Right lobe of liver (tissue), 6 donors: ENCODE measurements around the gene PRDM16. TPM values are rescaled to one million over a fixed set of nuclear protein-coding genes. Genes with fewer than 3 reads are reported as not detected.

Experiments
- ATAC-seq, 4 donors: fragments of 200-7000 bp; cut with Tn5 transposase; one replicate each; pipeline ENCODE4 v1.9.1; 2020; ENCODE audit warnings: mild to moderate bottlenecking in 4 of 4, moderate library complexity in 4 of 4
- DNase-seq, 3 donors: peaks; one replicate each; pipeline ENCODE4 v3.0.0-alpha.2; 2020
- H3K27ac ChIP-seq, 3 donors: fragments of 200-600 bp; one replicate each; pipeline ENCODE4 v1.8.0; 2022
- H3K27me3 ChIP-seq, 2 donors: fragments of 200-600 bp; one replicate each; pipeline ENCODE4 v1.8.0; 2022
- H3K36me3 ChIP-seq, 4 donors: fragments of 200-600 bp; sonication (generic) in 1 of 4; one replicate each; pipeline versions ENCODE4 v1.5.1 to v1.8.0; 2017 to 2022; ENCODE audit warnings: control low read depth in 1 of 4
- H3K4me1 ChIP-seq, 4 donors: fragments of 200-600 bp; sonication (generic) in 1 of 4; one replicate each; pipeline versions ENCODE4 v1.5.1 to v1.8.0; 2017 to 2022; ENCODE audit warnings: control low read depth in 1 of 4
- H3K4me3 ChIP-seq, 3 donors: fragments of 200-600 bp; one replicate each; pipeline ENCODE4 v1.8.0; 2022
- H3K9me3 ChIP-seq, 4 donors: fragments of 200-600 bp; sonication (generic) in 1 of 4; one replicate each; pipeline versions ENCODE4 v1.5.1 to v1.8.0; 2017 to 2022; ENCODE audit warnings: control low read depth in 1 of 4
- CTCF ChIP-seq, 4 donors: fragments of 200-600 bp in 3 of 4; fragments of 450-650 bp in 1 of 4; IDR thresholded peaks; one replicate each; pipeline versions ENCODE4 v1.5.1 to v1.8.0; 2016 to 2022; ENCODE audit warnings: antibody characterized with exemption in 4 of 4, mild to moderate bottlenecking in 2 of 4
- POLR2A ChIP-seq: fragments of 450-650 bp; IDR thresholded peaks from one replicate; pipeline ENCODE4 v1.6.1; 2017; ENCODE audit warnings: antibody characterized with exemption, mild to moderate bottlenecking
- WGBS: methylation state at CpG from one replicate; pipeline ENCODE4 v1.1.6; 2018; ENCODE audit warnings: low coverage, low lambda C conversion rate; ENCODE audit not compliant: insufficient coverage; ENCODE audit errors: missing lambda C conversion rate; 5-methylcytosine and 5-hydroxymethylcytosine counted together
- intact Hi-C, 2 donors: fragments of 100-400 bp; cut with DNase I; formaldehyde crosslinking; loops; one replicate each; pipeline versions ENCODE4 v1.11.2 to v1.14.1; 2022
- total RNA-seq, 6 experiments: library from RNA; depleted of rRNA in 2 of 6; stranded (reverse); fragments of >200 nt in 2 of 6; fragmentation: NEBNext Ultra II Directional in 3 of 6; extraction: Animal tissue kit (Norgen Biotek cat#: 25700) in 3 of 6; gene quantifications; one replicate each; pipeline versions ENCODE4 v1.1.0 to v1.2.4, GENCODE V29; 2016 to 2023
- donor health status: DM: no; HTN: yes; CAD: no.
- donor health status: DM: no; HTN: no; CAD: no.
- donor health status: DM: no; HTN: no; CAD: no.
- donor health status: DM: no; HTN: yes; CAD: no.
- donor health status: DM: no; HTN: yes; CAD: no.

Gene PRDM16
- total RNA-seq, 6 experiments from 2014 or later: 0.06 to 0.75 (median 0.28) TPM

- Histone ChIP-seq H3K36me3 (no peaks in the 10 kb centered on the region), H3K27ac (no peak overlapping the region), H3K9me3 (no peaks in the 10 kb centered on the region), H3K4me3 (no peak overlapping the region), H3K27me3 (no peaks in the 10 kb centered on the region), H3K4me1 (no peaks in the 10 kb centered on the region)
- 25% methylated on average over 1 of the region's 11 CpGs for WGBS
- intact Hi-C loops: no loop called here
- ATAC-seq (no peak), DNase-seq (no peak)
- TF ChIP-seq CTCF (IDR thresholded peaks at IDR 0.05) (no peak), POLR2A (no peak)
Observed at GRCh38 chr1:3363023-3363422, 294.0 kb downstream of the PRDM16 start.

GRCh38 chr1:3363756-3364155 is 294.8 kb downstream of the PRDM16 start:
- intact Hi-C loops: no loop called here
- no peak for ATAC-seq
- Histone ChIP-seq H3K27ac (no peak overlapping the region), H3K4me1 (no peaks in the 10 kb centered on the region), H3K4me3 (no peak overlapping the region), H3K36me3 (no peaks in the 10 kb centered on the region), H3K9me3 (no peaks in the 10 kb centered on the region), H3K27me3 (no peaks in the 10 kb centered on the region)
- no peak for DNase-seq
- WGBS: 80% methylated on average over 7 of the region's 16 CpGs
- TF ChIP-seq CTCF (IDR thresholded peaks at IDR 0.05): no peak
- no peak for TF ChIP-seq POLR2A

GRCh38 chr1:3364551-3364950 is 295.5 kb downstream of the PRDM16 start:
- intact Hi-C loops: no loop called here
- DNase-seq: no peak
- no peak overlapping the region for H3K27ac ChIP-seq
- TF ChIP-seq CTCF (IDR thresholded peaks at IDR 0.05): no peak
- TF ChIP-seq POLR2A: no peak
- H3K9me3 ChIP-seq: no peaks in the 10 kb centered on the region
- H3K4me1 ChIP-seq: no peaks in the 10 kb centered on the region
- no peaks in the 10 kb centered on the region for H3K36me3 ChIP-seq
- no peak for ATAC-seq
- 39% methylated on average over 6 of the region's 18 CpGs for WGBS
- H3K4me3 ChIP-seq: no peak overlapping the region
- no peaks in the 10 kb centered on the region for H3K27me3 ChIP-seq

GRCh38 chr1:3364983-3365382 is 296.0 kb downstream of the PRDM16 start:
- no peak overlapping the region for H3K4me3 ChIP-seq
- TF ChIP-seq CTCF (IDR thresholded peaks at IDR 0.05) (no peak), POLR2A (no peak)
- no peaks in the 10 kb centered on the region for H3K4me1 ChIP-seq
- ATAC-seq (no peak), DNase-seq (no peak)
- H3K27ac ChIP-seq: no peak overlapping the region
- no CpG with 5 or more reads among the region's 11 CpGs for WGBS
- intact Hi-C loops: no loop called here
- H3K27me3 ChIP-seq: no peaks in the 10 kb centered on the region
- H3K36me3 ChIP-seq: no peaks in the 10 kb centered on the region
- no peaks in the 10 kb centered on the region for H3K9me3 ChIP-seq

GRCh38 chr1:3365523-3366125 is 296.6 kb downstream of the PRDM16 start:
- H3K27ac ChIP-seq: no peak overlapping the region
- intact Hi-C loops: no loop called here
- ATAC-seq (no peak), DNase-seq (no peak)
- no peak for TF ChIP-seq CTCF (IDR thresholded peaks at IDR 0.05)
- no peak for TF ChIP-seq POLR2A
- H3K36me3 ChIP-seq: no peaks in the 10 kb centered on the region
- no peak overlapping the region for H3K4me3 ChIP-seq
- H3K9me3 ChIP-seq: no peaks in the 10 kb centered on the region
- no peaks in the 10 kb centered on the region for H3K27me3 ChIP-seq
- WGBS: 55% methylated on average over 8 of the region's 22 CpGs
- H3K4me1 ChIP-seq: no peaks in the 10 kb centered on the region
